Stomach (tissue), 4 donors: ENCODE measurements around the gene RHEBL1.

ENCODE experiments used
- POLR2A ChIP-seq, 4 donors: fragments of 450-650 bp; IDR thresholded peaks; one replicate each; pipeline ENCODE4 v1.6.1; 2016; ENCODE audit warnings: antibody characterized with exemption in 4 of 4, control low read depth in 2 of 4, mild to moderate bottlenecking in 1 of 4, moderate library complexity in 1 of 4
- POLR2AphosphoS5 ChIP-seq, 3 donors: sonication (generic); formaldehyde crosslinking; IDR thresholded peaks; one replicate each; pipeline ENCODE4 v1.6.1; 2016; ENCODE audit warnings: antibody characterized with exemption in 3 of 3
- TF ChIP-seq, protein P1 (sequence below), 7 experiments: fragments of 450-650 bp in 4 of 7; fragments of 200-600 bp in 3 of 7; sonication (generic) in 3 of 7; IDR thresholded peaks; one replicate each; pipeline ENCODE4 v1.5.1; 2016 to 2019; ENCODE audit warnings: antibody characterized with exemption in 7 of 7, control low read depth in 2 of 7, mild to moderate bottlenecking in 1 of 7

- TF ChIP-seq, protein P1, sequence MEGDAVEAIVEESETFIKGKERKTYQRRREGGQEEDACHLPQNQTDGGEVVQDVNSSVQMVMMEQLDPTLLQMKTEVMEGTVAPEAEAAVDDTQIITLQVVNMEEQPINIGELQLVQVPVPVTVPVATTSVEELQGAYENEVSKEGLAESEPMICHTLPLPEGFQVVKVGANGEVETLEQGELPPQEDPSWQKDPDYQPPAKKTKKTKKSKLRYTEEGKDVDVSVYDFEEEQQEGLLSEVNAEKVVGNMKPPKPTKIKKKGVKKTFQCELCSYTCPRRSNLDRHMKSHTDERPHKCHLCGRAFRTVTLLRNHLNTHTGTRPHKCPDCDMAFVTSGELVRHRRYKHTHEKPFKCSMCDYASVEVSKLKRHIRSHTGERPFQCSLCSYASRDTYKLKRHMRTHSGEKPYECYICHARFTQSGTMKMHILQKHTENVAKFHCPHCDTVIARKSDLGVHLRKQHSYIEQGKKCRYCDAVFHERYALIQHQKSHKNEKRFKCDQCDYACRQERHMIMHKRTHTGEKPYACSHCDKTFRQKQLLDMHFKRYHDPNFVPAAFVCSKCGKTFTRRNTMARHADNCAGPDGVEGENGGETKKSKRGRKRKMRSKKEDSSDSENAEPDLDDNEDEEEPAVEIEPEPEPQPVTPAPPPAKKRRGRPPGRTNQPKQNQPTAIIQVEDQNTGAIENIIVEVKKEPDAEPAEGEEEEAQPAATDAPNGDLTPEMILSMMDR (IDR thresholded peaks at IDR 0.05), result no peak
- TF ChIP-seq POLR2A (IDR thresholded peaks at IDR 0.05), result no peak
- no peak for TF ChIP-seq POLR2AphosphoS5 (IDR thresholded peaks at IDR 0.05)
These were observed 37.5 kb downstream of the RHEBL1 start for GRCh38 chr12:49032276-49032675.
